ENCODE results near the gene SMAD2.
"Not testable (repeated sequence)": the region's sequence is repeated elsewhere in the genome, so short reads cannot be mapped to it uniquely, and the experiment has no call there.

SMAD2 gene

GRCh38 chr18:47781561-47781960 lies 148.9 kb downstream of the SMAD2 start:
- DNase-seq = no peak

DNA sequence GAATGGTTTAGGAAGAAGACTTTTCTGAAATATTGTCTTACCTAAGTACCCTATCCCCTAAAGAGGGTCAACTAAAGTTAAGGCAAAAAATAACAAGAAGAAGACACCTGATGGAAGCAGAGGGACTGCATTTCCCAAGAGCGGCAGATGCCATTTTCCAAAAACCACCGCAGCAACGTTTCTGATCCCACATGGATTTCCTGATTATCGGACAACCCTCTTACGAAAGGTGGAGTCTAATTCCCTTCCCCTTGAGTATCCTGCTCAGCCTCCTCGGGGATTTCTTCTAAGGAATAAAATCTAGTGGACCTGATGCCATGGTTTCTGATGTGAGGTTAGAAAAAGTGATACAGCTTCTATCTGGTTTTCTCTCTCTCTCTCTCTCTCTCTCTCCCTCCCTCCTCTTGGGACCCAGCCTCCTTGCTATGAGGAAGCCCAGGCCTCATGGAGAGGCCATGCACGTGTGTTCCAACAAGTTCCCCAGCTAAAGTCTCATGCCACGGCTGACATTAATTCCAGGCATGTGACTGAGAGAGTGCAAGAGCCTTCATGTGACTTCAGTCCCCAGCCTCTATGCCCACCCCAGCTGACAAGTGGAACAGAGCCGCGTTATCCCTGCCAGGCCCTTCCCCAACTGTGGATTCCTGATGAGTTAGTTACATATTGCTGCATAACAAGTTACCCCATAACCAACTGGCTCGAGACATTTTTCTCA lies 150.3 kb downstream of the SMAD2 start:
- DNase-seq = no peak

DNA sequence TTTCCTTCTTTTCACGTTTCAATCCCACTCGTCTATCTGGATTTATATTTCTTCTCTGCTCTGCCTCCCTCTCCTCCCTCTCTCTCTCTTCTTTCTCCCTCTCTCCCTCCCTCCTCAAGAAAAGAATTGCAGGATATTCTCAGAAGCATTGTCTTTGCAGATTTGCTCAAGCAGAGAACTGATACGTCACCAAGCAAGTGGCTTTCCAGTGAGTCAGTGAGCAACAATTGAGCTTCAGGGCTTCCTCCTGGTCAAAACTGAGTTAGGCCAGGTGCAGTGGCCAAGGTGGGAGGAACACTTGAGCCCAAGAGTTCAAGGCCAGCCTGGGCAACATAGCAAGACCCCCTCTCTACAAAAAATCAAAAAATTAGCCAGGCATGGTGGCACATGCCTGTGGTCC lies 151.1 kb downstream of the SMAD2 start:
- no peak for DNase-seq

- DNase-seq = no peak
Observed at GRCh38 chr18:47777626-47778025, 152.8 kb downstream of the SMAD2 start.

DNA sequence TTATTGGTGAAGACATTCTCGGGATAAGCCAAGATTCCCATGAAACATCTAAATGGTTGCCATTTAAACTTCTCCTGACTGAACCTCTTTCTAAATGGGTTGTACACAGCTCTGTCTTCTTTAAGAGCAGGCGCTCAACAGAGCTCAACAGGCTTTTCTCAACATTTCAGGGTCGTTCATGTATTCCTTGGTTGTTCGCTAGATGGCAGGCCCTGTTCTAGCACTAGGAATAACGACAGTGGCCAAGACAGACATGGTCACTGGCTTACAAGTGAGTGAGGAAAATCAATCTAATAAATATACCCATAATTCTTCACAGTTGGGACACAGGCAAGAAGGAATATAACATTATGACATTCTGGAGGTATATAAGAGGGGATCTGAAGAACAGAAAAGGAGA lies 154.5 kb downstream of the SMAD2 start:
- no peak for DNase-seq

DNA sequence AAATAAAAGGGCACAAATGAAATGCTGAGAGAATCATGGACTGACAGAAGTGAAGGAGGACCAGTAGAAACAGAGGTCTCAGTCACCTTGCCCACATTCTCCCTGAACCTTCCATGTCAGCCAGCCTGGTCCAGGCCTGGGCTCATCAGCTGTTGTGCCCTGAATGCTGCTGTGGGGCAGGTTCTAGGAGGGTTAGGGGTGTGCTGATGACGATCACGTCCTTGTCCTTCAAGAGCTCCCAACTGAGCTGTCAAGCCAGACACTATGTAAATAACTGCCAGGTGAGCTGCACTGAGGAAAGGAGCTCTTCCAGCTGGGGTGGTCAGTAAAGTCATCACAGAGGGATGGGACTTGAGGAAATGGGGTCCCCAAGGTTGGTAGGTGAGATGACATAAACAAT lies 156.5 kb downstream of the SMAD2 start:
- no peak for DNase-seq

DNA sequence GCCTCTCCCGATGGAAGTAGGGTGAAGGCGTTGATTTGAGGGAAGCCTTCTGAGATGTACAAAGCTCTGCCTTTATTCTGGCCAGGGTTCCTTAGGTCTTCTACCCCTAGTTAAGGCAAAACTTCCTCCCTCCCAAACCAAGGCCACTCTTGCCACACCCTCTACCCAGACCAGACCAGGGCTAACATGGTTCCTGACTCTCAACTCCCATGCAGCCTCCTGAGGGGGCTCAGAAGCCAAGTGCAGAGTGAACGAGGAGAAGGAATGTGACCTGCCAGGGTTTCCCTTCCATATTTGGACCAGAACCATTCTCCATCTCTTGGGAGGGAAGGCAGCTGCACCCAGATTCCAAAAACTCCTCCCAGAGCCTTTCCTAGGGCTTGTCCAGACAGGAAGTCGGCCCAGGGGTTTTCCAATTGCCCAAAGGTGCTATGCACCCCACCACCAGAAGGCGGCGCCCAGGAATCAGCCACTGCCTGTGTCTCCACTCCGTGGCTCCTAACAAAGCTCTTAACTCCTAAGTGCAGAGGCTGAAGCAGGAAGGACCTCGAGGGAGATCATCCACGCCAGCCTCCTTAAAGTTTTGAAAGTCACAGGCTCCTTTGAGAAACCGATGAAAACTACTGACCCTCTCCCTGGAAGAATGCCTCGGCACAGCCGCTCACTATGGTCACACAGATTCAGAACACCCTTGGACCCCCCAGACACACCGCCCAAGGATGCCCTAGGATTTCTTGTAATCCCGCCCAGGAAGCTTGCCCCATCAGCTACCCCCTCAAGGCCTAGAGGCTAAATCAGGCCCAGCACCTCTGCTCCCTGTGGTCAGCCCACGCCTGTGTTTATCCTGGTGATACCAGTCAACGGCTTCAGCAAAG lies 157.8 kb downstream of the SMAD2 start:
- peak; percentile 42 for DNase-seq

DNA sequence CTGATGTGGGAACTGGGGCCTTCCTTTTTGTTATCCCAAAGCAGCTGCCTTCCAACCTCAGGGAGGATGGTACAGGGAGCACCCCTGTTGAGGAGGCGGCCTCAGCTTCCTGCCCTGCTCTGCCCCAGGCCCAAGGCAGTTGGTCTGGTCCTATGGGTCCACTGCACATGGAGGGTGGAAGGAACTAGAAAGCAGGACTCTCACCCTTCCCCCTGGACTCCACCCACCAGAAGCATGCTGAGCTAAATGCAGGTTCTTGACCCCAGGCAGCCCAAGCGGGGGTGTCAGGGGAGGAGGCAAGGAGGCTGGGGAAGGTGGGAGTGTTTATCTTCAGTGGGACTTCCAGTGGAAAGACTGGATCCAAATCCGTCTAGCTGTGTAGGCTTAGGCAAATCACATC lies 158.5 kb downstream of the SMAD2 start:
- DNase-seq = no peak

DNA sequence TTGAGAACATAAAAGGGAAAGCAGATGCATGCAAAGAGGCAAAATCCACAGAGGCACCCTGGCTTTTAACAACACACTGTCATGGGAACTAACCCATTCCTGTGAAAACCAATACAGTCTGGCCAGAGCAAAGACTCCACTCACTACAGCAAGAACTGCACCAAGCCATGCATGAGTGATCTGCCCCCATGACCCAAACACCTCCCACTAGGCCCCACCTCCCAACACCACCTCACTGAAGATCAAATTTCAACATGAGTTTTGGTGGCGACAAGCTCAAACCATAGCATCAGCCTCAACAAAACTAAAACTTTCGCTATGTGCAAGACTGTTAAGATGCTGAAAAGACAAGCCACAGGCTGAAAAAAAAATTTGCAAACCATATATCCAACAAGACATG lies 162.8 kb downstream of the SMAD2 start:
- no peak for DNase-seq

DNA sequence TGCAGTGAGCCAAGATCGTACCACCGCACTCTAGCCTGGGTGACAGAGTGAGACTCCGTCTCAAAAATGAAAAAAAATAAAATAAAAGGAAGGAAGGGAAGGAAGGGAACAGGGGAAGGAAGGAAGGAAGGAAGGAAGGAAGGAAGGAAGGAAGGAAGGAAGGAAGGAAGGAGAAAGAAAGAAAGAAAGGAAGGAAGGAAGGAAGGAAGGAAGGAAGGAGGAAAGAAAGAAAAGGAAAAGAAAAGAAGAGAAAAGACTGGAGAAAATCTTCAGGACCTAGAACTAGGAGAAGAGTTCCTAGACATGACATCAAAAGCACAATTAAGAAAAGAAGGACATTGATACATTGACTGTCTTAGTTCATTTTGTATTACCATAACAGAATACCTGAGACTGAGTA lies 163.3 kb downstream of the SMAD2 start:
- DNase-seq = not testable (repeated sequence)
